ENCODE data around the gene ATG7. TPM values are rescaled to one million over a fixed set of nuclear protein-coding genes. Genes with fewer than 3 reads are reported as not detected.

The ATG7 gene
- total and polyA plus RNA-seq, 2 experiments from 2014 or later = 18.4 to 38.6 TPM

DNA sequence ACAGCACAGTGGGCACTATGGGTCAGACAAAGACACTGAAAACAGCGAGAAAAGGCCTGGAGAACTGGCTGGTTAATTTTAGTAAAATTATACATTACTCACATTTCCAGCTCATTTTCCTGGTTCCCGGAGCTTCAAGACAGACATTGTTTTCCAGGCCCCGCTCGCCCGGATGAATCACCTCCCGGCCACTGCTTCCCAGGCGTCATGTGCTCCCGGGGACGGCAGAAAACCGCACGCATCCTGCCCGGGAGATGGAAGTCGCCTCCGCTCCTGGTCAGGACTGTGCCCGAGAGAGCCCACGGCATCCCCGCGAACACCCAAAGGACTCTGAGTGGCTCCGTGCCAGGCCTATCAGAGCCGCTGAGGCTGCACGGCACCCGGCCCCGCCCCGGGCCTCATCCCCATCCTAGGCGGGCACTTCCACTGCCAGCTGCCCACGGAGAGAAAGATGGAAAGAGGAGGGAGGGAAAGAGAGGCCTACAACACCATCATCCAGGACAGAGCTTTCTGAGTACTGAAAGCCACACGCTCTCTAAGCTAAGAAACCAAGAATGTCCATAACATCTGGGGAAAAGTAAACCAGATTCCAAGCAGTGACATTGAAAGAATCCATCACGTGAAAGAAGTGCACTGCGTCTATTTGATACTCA lies 296.4 kb downstream of the ATG7 start:
- TF ChIP-seq EZH2phosphoT487 (IDR thresholded peaks at IDR 0.05; ENCODE audit: low read depth, severe bottlenecking, unreplicated experiment) = no peak
- TF ChIP-seq, protein P1, sequence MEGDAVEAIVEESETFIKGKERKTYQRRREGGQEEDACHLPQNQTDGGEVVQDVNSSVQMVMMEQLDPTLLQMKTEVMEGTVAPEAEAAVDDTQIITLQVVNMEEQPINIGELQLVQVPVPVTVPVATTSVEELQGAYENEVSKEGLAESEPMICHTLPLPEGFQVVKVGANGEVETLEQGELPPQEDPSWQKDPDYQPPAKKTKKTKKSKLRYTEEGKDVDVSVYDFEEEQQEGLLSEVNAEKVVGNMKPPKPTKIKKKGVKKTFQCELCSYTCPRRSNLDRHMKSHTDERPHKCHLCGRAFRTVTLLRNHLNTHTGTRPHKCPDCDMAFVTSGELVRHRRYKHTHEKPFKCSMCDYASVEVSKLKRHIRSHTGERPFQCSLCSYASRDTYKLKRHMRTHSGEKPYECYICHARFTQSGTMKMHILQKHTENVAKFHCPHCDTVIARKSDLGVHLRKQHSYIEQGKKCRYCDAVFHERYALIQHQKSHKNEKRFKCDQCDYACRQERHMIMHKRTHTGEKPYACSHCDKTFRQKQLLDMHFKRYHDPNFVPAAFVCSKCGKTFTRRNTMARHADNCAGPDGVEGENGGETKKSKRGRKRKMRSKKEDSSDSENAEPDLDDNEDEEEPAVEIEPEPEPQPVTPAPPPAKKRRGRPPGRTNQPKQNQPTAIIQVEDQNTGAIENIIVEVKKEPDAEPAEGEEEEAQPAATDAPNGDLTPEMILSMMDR (IDR thresholded peaks at IDR 0.05; ENCODE audit: poor library complexity) = no peak
- no peak for TF ChIP-seq EZH2 (IDR thresholded peaks at IDR 0.05; ENCODE audit: borderline replicate concordance)
- H3K9me2 ChIP-seq (replicated peaks; ENCODE audit: insufficient read depth) = no peaks in the 10 kb centered on the region
- 80% methylated on average over 26 of the region's 29 CpGs for WGBS (ENCODE audit: low lambda C conversion rate, missing lambda C conversion rate)
- H3K4me3 ChIP-seq = no peak overlapping the region
- no peak overlapping the region for H2AFZ ChIP-seq
- H3K36me3 ChIP-seq (replicated peaks; ENCODE audit: insufficient read depth, low read depth) = no peaks in the 10 kb centered on the region
- H3K4me1 ChIP-seq (ENCODE audit: insufficient read depth) = no peaks in the 10 kb centered on the region
- peaks cover 99% of the 10 kb centered on the region for H3K79me2 ChIP-seq
- H4K20me1 ChIP-seq (ENCODE audit: insufficient read depth, poor library complexity, severe bottlenecking) = peaks cover 68% of the 10 kb centered on the region
- peak; percentile 44 for DNase-seq (ENCODE audit: low spot score)
- peak overlapping the region; percentile 85 for H3K27ac ChIP-seq
- no peaks in the 10 kb centered on the region for H3K9me3 ChIP-seq (ENCODE audit: low read depth)
- H3K27me3 ChIP-seq = no peaks in the 10 kb centered on the region
- no peak overlapping the region for H3K4me2 ChIP-seq

DNA sequence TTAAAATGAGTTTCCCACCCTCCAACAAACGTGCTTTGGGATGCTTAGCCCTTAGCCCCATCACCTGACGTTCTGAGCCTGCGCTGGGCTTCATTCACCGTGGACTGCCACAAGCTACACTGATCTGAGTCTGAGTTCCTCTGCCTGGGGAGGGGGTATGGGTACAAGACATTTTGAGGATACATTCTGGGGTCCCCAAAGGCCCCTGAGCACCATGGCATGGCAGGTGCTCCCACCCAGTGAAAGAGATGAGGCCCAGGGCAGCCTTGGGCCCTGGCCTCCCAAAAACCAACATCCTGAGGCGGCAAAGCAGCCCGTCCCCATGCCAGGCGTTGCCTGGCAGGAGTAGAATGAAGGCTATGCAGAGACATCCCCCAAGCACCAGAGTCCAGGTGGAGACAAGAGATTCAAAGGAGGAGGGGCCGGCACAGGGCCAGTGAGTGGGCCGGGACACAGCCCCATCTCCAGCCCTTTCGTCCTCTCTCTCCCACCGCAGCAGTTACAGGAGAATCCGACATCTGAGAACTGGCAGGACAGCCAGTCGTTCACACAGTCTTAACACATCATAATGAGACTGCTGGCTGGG lies 297.1 kb downstream of the ATG7 start:
- peaks cover 99% of the 10 kb centered on the region for H3K79me2 ChIP-seq
- no peak overlapping the region for H3K4me3 ChIP-seq
- H3K36me3 ChIP-seq (replicated peaks; ENCODE audit: insufficient read depth, low read depth) = no peaks in the 10 kb centered on the region
- H3K9me2 ChIP-seq (replicated peaks; ENCODE audit: insufficient read depth) = no peaks in the 10 kb centered on the region
- H3K4me2 ChIP-seq = no peak overlapping the region
- no peak for DNase-seq (ENCODE audit: low spot score)
- TF ChIP-seq, protein P1 (IDR thresholded peaks at IDR 0.05; ENCODE audit: poor library complexity) = no peak
- TF ChIP-seq EZH2 (IDR thresholded peaks at IDR 0.05; ENCODE audit: borderline replicate concordance) (no peak), EZH2phosphoT487 (IDR thresholded peaks at IDR 0.05; ENCODE audit: low read depth, severe bottlenecking, unreplicated experiment) (no peak)
- H4K20me1 ChIP-seq (ENCODE audit: insufficient read depth, poor library complexity, severe bottlenecking) = peaks cover 69% of the 10 kb centered on the region
- peak overlapping the region; percentile 85 for H3K27ac ChIP-seq
- 88% methylated on average over 13 of the region's 13 CpGs for WGBS (ENCODE audit: low lambda C conversion rate, missing lambda C conversion rate)
- no peaks in the 10 kb centered on the region for H3K9me3 ChIP-seq (ENCODE audit: low read depth)
- no peaks in the 10 kb centered on the region for H3K27me3 ChIP-seq
- no peak overlapping the region for H2AFZ ChIP-seq
- no peaks in the 10 kb centered on the region for H3K4me1 ChIP-seq (ENCODE audit: insufficient read depth)

DNA sequence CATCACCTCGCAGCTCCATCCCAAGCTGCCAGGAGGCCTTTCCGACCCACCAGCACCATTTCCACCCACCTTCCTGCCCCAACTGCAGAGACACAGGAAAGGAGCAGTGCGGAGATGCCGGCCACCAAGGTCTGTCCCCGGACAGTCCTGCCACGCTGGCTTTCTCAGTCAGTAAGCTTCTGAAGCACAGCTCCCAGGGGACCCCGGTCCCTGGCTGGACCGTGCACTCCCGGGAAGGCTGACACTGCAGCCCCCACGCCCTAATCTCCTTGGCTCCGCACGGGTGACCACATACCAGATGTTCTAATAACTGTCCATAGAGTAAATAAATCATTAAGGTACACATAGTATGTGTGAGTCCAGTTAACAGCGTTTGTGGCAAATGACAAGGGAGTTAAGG lies 298.1 kb downstream of the ATG7 start:
- H3K4me2 ChIP-seq = no peak overlapping the region
- H3K9me2 ChIP-seq (replicated peaks; ENCODE audit: insufficient read depth) = no peaks in the 10 kb centered on the region
- no peaks in the 10 kb centered on the region for H3K27me3 ChIP-seq
- no peaks in the 10 kb centered on the region for H3K9me3 ChIP-seq (ENCODE audit: low read depth)
- no peak overlapping the region for H2AFZ ChIP-seq
- H3K79me2 ChIP-seq = peaks cover 99% of the 10 kb centered on the region
- DNase-seq (ENCODE audit: low spot score) = no peak
- 56% methylated on average over 13 of the region's 13 CpGs for WGBS (ENCODE audit: low lambda C conversion rate, missing lambda C conversion rate)
- H3K4me1 ChIP-seq (ENCODE audit: insufficient read depth) = no peaks in the 10 kb centered on the region
- no peak for TF ChIP-seq EZH2 (IDR thresholded peaks at IDR 0.05; ENCODE audit: borderline replicate concordance)
- TF ChIP-seq EZH2phosphoT487 (IDR thresholded peaks at IDR 0.05; ENCODE audit: low read depth, severe bottlenecking, unreplicated experiment) = no peak
- TF ChIP-seq, protein P1 (IDR thresholded peaks at IDR 0.05; ENCODE audit: poor library complexity) = no peak
- no peak overlapping the region for H3K27ac ChIP-seq
- H4K20me1 ChIP-seq (ENCODE audit: insufficient read depth, poor library complexity, severe bottlenecking) = peaks cover 71% of the 10 kb centered on the region
- H3K4me3 ChIP-seq = no peak overlapping the region
- H3K36me3 ChIP-seq (replicated peaks; ENCODE audit: insufficient read depth, low read depth) = no peaks in the 10 kb centered on the region

All from hepatocyte (in vitro differentiated cells).